ENCODE data around the gene TGFBI.
A peak's percentile ranks its signal among the peaks of the same experiment; 100 is the strongest.

The TGFBI gene

DNA sequence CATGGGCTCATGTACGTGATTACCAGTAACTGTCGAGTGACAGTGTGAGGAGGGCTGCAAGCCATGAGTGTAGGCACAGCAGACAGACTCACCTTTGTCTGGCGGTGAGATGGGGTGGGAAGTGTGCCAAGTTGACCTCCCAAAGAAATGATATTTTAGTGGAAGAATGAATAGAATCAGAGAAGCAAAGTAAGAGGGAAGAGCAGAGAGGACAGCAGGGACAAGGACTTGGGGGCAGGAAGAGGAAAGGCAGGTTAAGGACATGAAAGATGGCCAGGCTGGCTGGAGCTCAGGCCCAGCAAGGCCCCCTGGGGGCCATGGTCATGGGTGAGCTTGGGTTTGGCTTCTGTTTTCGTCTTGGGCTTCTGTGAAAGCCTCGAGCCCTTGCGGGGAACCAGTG is 20.2 kb downstream of the TGFBI start:
- no peak for DNase-seq (ENCODE audit: low read depth)

DNA sequence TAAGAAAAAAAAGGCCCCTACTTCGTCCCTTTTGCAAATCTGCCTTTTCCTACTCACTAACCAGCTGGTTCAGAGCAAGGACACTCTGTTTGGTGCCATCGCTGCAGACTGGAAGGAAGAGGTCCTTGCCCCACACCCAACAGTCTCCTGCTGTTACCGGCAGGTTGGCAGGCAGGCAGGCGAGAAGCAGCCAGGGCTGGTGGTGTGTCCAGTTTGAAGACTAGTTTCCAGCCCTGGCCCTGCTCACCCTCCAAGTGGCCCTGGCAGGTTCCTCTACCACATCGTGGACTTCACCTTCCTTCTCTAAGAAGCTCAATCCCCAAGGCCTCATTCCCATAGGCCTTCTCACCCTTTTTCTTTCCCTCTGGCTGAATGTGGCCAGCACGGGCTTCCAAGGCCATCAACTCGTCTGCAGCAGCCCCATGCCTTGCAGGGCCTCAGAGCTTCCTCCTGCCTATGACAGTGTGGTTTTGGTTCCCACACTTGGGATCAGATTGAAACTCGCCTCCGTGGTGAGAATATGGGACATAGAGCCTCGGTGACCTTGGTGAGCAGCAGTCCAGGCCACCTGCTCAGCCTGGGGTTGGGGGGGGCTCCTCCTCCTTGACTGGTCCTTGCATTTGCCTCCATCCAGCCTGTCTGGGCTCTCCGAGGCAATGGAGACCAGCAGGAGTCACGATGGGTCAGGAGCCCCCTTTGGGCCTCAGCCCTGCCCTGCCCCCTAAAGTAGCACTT is 22.9 kb downstream of the TGFBI start:
- no peak for DNase-seq (ENCODE audit: low read depth)

DNA sequence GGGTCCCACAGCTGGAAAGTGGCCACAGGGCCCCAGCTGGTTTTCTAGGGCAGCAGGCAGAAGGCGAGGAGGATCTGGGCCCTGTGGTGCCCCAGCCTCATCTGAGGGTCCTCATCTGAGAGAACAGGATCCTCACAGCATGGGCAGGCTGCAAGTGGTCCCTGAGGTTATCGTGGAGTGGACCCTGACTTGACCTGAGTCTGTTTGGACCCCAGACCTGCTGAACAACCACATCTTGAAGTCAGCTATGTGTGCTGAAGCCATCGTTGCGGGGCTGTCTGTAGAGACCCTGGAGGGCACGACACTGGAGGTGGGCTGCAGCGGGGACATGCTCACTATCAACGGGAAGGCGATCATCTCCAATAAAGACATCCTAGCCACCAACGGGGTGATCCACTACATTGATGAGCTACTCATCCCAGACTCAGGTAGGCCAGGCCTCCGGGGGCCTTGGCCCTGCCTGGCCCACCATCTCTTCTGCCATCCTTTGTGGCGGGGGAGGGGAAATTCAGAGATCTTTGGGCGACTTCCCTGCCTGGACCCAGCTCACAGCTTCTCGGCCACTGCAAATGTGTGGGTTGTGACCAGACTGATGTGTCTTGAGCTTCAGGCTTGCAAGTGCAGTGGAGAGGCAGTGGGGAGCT is 24.0 kb downstream of the TGFBI start:
- DNase-seq (ENCODE audit: low read depth): no peak

DNA sequence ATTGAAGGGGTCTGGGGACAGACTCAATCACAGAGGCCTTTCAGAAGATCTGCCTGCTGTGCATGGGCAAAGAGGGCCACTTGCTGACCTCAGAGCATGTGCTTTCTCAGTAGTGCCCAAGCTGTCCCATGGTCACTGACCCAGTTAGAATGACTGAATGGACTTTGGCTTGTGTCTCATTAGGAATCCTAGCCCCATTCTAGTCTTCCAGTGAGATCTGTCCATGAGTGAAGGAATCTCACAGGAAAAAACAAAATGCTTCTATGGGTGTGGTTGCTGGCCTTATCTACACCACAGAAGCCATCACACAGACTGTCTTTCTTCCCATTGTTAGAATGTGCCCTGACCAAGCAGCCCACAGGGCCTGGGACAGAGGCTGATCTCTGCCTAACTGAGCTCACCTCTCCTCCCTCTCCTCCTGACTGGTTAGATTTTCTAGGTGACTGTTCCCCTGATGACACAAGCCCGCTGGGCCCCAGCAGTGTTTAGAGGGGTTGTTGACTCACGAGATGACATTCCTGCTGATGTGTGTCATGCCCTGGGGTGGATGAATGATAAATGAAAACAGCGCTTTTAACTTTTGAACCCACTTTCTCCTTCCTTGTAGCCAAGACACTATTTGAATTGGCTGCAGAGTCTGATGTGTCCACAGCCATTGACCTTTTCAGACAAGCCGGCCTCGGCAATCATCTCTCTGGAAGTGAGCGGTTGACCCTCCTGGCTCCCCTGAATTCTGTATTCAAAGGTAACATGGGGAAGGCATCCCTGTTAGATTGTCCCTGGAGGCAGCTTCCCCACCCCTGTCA is 24.8 kb downstream of the TGFBI start:
- peak; percentile 94 for DNase-seq (ENCODE audit: low read depth)

DNA sequence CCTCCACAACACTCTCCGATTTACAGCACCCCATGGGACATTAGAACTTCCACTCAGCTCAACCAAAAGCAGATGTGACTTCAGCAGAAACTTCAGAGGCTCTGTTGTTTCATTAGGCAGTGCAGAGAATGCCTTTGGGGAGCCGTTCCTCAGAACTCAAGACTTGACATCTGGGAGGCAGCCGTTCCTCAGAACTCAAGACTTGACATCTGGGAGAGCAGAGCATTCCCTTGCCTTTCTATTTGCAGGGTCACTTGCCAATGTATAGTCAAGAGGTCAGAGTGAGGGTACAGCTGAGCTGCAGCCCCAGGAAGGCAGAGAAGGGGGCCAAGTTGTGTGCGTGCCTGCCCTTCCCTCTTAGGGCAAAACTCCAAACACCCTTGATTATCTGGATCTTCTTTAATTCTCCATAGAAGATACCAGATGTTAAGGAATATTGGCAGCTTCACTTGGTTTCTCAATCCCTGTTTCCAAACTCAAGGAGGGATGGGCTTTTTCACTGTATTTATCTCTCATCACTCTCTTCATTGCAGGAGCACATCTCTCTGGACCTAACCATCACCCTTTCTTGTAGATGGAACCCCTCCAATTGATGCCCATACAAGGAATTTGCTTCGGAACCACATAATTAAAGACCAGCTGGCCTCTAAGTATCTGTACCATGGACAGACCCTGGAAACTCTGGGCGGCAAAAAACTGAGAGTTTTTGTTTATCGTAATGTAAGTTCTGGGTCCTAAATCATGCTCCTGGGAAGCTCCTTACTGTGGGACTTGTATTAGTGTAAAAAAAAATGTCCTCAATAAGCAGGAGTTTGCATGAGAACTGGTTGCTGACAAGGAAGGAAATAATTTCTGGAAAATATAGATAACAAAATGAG is 25.6 kb downstream of the TGFBI start:
- DNase-seq (ENCODE audit: low read depth): no peak

DNA sequence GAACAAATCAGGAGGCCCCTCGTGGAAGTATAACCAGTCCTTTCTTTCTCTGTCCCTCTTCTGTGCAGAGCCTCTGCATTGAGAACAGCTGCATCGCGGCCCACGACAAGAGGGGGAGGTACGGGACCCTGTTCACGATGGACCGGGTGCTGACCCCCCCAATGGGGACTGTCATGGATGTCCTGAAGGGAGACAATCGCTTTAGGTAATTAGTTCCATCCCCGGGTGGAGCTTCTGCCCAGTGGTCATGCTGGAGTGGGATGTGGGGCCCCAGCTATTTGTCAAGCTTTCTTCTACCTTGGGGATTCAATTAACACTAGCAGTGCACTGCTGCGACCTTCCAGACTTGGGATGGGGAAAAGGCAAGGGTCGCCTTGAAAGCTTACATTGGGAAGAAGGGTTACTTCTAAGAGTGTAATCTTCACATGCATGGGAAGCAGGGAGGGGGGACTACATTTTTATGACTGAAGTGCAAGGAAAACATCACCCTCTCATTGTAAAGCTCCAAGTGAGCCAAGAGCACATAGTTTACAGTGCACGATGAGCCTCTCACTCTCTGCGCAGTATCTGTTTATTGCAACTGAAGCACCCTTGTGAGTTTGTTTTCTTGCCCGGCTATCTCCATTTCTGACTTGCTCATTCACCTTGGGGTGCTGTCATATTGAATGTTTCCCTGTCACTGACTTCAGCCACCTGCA is 27.0 kb downstream of the TGFBI start:
- DNase-seq (ENCODE audit: low read depth): no peak

DNA sequence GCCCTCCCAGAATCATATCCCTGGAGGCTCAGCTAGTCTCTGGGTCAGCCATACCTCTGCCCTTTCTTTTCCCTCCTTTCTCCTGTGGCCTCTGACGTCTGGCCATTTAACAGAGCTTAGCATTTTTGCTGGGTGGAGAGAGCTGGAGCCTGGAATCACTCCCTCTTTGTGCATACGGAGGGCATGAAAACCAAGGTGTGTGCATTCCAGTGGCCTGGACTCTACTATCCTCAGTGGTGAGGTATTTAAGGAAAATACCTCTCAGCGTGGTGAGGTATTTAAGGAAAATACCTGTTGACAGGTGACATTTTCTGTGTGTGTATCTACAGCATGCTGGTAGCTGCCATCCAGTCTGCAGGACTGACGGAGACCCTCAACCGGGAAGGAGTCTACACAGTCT is 27.5 kb downstream of the TGFBI start:
- DNase-seq (ENCODE audit: low read depth): no peak

DNA sequence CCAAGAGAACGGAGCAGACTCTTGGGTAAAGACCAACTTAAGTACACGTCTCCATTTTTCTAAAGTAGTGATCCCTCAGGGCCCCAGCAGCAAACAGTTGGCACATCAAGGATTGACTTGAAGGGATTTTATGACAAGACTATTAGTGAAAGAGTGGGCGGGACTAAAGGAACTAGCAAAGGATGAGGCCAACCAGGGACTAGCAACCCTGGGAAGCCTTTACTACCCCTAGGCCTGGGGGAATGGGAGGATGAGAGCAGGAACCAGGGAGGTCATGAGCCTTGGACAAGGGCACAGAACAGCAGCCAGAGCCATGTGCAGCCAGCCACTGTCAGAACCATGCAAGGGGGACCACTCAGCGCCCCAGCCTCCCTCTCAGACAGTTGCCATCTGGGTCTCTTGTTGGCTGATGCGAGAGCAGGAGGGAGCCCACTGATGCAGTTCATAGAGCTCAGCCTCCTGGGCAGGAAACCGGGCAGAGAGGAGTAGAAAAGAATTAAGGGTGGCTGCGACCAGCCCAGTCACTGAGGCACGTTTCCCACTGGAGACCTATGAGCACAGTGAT is 28.1 kb downstream of the TGFBI start:
- DNase-seq (ENCODE audit: low read depth): no peak

DNA sequence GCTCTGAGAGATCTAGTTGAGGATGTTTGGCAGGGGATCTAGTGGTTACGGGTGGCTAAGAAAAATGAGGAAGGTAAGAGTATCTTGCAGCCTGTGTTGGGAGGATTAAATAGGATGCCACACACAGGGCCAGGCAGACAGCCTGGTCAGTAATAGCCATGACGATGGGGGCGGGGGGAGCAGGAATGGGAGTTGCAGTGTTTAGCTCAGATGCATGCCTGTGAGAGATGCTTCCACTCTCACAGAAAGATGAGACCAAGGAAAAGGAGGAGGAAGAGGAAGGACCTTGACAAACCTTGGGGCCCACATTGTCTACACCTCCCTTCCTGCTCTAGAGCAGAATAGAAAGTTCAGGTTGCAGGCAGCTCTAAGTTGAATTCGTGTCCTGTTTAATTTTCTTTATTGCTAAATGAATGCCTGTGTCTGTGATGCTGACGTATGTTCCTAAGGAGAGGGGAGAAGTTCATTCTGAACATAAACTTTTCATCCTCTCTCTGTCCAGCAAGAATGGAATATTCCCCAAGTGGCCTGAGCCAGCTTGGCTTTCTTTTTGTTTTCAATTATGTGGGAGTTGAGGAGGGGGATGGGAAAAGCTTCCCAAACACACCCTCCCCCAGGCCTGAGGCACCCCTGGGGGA is 28.7 kb downstream of the TGFBI start:
- DNase-seq (ENCODE audit: low read depth): no peak

DNA sequence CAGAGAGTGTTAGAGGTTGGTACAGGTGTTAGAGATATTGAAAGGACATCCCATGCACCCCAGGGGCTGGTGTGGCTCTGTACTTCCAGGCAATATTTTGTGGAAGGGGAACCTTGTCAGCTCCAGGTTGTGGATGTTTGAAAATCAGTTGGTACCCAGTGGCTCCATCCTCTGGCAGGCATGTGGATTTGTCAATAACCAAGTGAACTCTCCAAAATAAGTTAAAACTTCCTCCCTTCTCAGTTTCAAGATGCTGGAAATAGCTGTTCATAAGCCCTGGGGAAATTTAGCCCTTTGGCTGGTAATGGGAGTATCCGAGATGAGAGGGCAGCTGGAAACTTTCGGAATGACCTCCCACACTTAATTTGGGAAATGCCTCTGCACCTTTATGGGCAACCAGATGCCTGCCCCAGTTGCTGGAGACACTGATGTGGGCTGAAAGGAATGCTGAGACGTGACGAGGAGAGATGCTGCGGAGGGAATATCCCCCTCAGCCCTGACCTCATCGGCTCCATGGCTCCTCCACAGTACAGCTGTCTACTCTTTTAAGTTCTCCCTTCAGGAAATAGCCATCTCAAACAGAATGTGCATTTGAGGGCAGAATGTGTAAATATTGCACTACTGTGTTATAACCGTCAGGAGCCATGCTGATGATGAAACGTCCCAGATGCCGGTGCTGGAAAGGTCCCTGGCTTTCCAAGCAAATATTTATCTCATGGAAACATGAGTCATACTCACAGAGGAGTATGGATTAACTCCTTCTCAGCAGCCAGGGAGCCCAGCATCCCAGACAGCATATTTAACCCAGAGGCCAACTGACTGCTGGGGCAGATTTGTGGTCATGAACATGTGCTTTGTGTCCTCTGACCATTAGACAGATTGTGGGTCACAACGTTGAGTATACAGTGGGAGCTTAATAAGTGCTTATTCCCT is 29.5 kb downstream of the TGFBI start:
- DNase-seq (ENCODE audit: low read depth): peak; percentile 96

DNA sequence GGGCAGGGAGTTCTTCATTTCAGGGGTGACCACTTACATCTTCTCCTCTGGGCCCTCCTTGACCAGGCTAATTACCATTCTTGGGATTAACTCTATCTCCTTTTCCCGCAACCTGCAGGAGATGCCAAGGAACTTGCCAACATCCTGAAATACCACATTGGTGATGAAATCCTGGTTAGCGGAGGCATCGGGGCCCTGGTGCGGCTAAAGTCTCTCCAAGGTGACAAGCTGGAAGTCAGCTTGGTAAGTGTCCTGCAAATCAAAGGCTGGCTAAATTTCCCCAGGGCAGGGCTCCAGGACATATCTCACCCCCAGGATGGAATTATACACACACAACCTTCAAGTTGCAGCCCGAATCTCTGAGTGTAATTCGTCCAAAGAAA is 30.2 kb downstream of the TGFBI start:
- DNase-seq (ENCODE audit: low read depth): no peak

DNA sequence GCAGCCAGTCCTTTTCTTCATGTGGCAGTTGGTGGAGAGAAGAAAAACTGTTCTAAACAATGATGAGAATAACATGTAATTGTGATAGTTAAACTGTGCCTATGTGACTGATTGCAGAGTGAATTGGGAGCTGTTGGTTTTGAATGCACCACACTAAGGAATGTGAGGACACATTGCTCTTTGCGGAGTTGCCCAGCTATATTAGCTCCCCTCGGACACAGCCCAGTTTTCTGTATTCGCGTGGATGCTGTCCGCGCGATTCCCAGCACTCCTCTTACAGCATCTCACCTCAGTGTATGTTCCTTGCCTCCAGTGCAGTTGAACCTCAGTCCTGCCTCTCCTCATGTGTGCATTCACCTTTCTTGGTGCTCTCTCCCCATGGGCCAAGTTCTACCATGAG is 32.2 kb downstream of the TGFBI start:
- no peak for DNase-seq (ENCODE audit: low read depth)

DNA sequence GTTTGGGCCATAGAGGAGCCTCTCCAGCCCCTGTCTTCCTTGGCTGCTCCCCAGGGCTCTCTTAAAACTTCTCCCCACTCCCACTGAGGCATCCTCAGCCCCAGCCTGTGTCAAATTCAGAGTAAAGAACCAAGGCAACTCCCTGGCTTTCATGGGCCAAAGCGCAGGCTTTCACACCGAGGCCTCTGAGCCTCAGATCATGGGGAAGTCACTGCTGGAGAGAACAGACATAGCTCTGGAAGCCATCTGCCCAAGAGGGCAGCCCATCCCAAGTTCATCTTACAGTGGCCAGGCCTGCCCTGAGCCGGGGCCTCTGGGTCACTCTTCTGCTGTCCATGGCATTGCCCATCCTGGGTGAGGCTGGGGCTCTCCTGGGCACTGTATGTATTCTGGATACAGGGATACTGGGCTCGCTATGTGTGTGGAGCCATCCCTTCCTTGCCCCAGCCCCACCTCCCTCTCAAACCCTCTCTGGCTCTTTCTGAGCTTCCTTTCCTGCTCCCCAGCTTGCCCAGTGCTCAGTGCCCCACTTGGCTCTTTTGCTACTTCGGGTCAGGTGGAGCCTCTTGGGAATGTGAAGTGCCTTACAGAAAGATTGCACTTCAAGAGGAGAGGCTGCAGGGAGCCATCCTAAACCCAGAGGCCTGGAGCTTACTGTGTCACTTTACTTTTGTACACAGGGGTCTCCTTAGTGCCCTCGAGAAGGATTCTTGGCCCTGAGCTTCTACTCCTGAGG is 33.0 kb downstream of the TGFBI start:
- no peak for DNase-seq (ENCODE audit: low read depth)

DNA sequence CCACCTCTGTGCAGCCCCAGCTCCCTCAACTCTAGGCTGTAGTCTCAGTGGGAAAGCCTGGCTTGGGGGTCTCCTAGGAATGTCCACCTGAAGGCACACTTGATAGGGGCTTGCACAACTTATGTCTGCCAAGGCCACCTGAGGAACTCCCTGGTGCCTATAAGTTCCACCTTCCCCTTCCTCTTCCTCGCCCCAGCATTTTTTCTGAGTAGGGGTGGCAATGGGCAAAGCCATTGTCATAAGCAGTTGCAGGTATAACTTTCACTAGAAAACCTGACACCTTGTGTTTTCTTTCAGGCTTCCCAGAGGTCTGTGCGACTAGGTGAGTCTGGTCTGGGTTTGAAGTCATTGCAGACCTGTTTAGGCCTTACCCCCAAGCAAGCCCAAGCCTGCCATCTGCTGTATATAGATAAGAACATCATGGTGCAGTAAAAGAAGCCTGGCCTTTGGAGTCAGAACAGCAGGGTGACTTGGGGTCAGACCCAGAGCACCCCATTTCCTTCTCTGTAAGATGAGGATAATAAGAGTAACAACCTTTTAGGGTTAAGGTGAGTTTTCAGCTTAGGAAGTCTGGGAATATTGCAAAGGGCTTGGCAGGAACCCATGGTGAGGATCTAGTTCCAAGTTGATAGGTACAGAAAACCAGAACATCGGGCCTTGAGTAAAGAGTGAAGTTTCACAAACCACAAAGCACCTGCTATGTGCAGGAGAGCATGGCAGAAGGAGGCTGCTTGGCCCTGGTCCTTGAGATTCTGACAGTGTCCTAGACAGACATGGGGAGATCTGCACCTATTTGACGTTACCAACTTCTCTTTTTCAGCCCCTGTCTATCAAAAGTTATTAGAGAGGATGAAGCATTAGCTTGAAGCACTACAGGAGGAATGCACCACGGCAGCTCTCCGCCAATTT is 33.8 kb downstream of the TGFBI start:
- no peak for DNase-seq (ENCODE audit: low read depth)

DNA sequence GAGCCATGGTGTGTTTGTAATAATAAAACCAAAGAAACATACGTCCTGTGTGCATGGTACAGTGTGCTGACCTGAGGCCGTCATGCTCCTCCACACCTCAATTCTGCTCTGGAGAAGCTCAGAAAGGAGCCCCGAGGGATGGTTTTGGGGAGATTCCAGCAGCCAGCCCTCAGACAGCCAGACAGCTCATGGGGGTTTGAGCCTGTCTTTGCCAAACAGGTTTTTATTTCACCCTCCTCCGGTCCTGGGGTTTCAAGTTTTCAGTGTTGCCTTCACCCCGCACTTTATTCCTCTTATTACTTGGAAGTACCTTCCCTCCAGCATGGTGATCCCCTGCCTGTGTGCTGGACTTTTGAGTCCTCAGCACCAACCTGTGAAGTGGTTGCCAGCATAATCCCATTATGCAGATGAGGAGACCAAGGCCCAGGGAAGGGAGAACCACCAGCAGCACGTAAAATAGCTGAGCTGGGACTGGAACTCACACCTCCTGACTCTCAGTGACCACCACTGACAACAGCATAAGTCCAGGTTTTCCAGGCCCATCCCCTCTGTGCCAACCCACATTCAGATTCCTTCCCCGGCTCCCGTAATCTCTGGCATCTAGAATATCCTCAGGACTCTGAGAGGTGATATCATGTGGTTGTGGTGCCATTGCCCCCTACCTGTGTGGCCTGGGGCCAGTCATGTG is 35.1 kb downstream of the TGFBI start:
- DNase-seq (ENCODE audit: low read depth): no peak

DNA sequence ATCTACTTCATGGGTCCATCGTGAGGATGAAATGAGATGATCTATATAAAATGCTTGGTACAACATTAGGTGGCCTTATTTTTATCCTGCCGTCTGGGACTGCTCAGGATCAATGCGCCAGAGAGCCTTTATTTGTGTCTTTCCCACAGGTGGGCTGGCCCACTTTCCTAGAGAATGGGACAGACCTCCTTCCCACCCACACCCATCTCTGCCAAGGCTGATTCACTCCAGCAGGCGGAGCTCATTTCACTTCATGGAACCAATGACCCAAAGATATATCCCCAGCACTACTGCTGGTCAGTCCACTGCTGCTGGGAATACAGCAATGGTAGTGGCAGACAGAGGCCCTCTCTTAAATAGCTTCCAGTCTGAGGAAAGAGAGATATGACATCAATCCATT is 35.7 kb downstream of the TGFBI start:
- no peak for DNase-seq (ENCODE audit: low read depth)

DNA sequence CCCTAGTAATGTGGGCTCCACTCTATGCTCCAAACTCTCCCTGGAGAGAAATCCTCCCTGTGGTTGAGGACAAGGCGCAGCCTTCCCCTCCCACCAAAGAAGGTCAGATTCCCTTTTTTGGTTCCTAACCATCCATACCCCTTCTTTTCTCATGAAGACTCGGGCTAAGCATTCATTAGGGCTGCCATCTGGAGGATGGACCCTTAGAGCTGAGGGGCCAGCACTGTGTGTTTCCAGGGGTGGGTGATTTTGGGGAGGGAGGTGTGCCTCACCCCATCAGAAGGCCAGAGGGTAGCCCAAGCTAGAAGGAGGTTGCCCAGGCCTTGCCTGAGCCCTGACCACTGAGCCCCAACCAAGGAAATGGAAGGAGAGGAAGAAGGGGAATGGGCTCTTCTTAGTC is 36.8 kb downstream of the TGFBI start:
- no peak for DNase-seq (ENCODE audit: low read depth)

All from GM04503 (cell line).